Measurements from ENCODE around the gene LRP1B.

LRP1B gene

GRCh38 chr2:141113301-141113700 lies 1017.5 kb downstream of the LRP1B start:
- DNase-seq (ENCODE audit: low spot score) = no peak

GRCh38 chr2:141109633-141110032 lies 1021.2 kb downstream of the LRP1B start:
- no peak for DNase-seq (ENCODE audit: low spot score)

GRCh38 chr2:141105763-141106162 lies 1025.1 kb downstream of the LRP1B start:
- DNase-seq (ENCODE audit: low spot score) = no peak

GRCh38 chr2:141103216-141103615 lies 1027.6 kb downstream of the LRP1B start:
- no peak for DNase-seq (ENCODE audit: low spot score)

GRCh38 chr2:141079231-141079630 lies 1051.6 kb downstream of the LRP1B start:
- DNase-seq (ENCODE audit: low spot score) = no peak

- no peak for DNase-seq (ENCODE audit: low spot score)
Measured at GRCh38 chr2:141075753-141076152, 1055.1 kb downstream of the LRP1B start.

GRCh38 chr2:141068053-141068682 lies 1062.6 kb downstream of the LRP1B start:
- no peak for DNase-seq (ENCODE audit: low spot score)

GRCh38 chr2:141065042-141065441 lies 1065.8 kb downstream of the LRP1B start:
- no peak for DNase-seq (ENCODE audit: low spot score)

GRCh38 chr2:141063406-141063805 lies 1067.4 kb downstream of the LRP1B start:
- DNase-seq (ENCODE audit: low spot score) = no peak

GRCh38 chr2:141062443-141062842 lies 1068.4 kb downstream of the LRP1B start:
- no peak for DNase-seq (ENCODE audit: low spot score)

- no peak for DNase-seq (ENCODE audit: low spot score)
Measured at GRCh38 chr2:141062031-141062430, 1068.8 kb downstream of the LRP1B start.

- no peak for DNase-seq (ENCODE audit: low spot score)
Measured at GRCh38 chr2:141058556-141058955, 1072.3 kb downstream of the LRP1B start.

- no peak for DNase-seq (ENCODE audit: low spot score)
Measured at GRCh38 chr2:141055531-141055930, 1075.3 kb downstream of the LRP1B start.

GRCh38 chr2:141048951-141049350 lies 1081.9 kb downstream of the LRP1B start:
- no peak for DNase-seq (ENCODE audit: low spot score)

GRCh38 chr2:141041281-141041680 lies 1089.5 kb downstream of the LRP1B start:
- no peak for DNase-seq (ENCODE audit: low spot score)

- no peak for DNase-seq (ENCODE audit: low spot score)
Measured at GRCh38 chr2:141038341-141038740, 1092.5 kb downstream of the LRP1B start.

GRCh38 chr2:141037361-141037760 lies 1093.5 kb downstream of the LRP1B start:
- DNase-seq (ENCODE audit: low spot score) = no peak

- DNase-seq (ENCODE audit: low spot score) = no peak
Measured at GRCh38 chr2:141035846-141036420, 1094.9 kb downstream of the LRP1B start.

- DNase-seq (ENCODE audit: low spot score) = no peak
Measured at GRCh38 chr2:141029428-141030078, 1101.3 kb downstream of the LRP1B start.

- DNase-seq (ENCODE audit: low spot score) = no peak
Measured at GRCh38 chr2:141027221-141027620, 1103.6 kb downstream of the LRP1B start.

GRCh38 chr2:141021611-141022010 lies 1109.2 kb downstream of the LRP1B start:
- DNase-seq (ENCODE audit: low spot score) = no peak

- DNase-seq (ENCODE audit: low spot score) = no peak
Measured at GRCh38 chr2:141021109-141021508, 1109.7 kb downstream of the LRP1B start.

GRCh38 chr2:141020346-141020745 lies 1110.5 kb downstream of the LRP1B start:
- DNase-seq (ENCODE audit: low spot score) = no peak

All from CD4-positive, alpha-beta T cell treated with Interleukin-2 at 100 ng/mL for 4 hours (primary cell).